Uterus (tissue), 2 donors: Measurements from ENCODE around the gene TBC1D3H.
"Not testable (repeated sequence)": the region's sequence is repeated elsewhere in the genome, so short reads cannot be mapped to it uniquely, and the experiment has no call there.

Experiments used
- POLR2A ChIP-seq, 2 donors: fragments of 450-650 bp; IDR thresholded peaks; one replicate each; pipeline ENCODE4 v1.6.1; 2016; ENCODE audit warnings: antibody characterized with exemption in 2 of 2, mild to moderate bottlenecking in 1 of 2, moderate library complexity in 1 of 2
- TF ChIP-seq, protein P1 (sequence below), 4 experiments: fragments of 200-600 bp in 2 of 4; fragments of 450-650 bp in 2 of 4; sonication (generic) in 2 of 4; IDR thresholded peaks; one replicate each; pipeline ENCODE4 v1.5.1; 2016 to 2019; ENCODE audit warnings: antibody characterized with exemption in 4 of 4, mild to moderate bottlenecking in 2 of 4, moderate library complexity in 1 of 4

DNA sequence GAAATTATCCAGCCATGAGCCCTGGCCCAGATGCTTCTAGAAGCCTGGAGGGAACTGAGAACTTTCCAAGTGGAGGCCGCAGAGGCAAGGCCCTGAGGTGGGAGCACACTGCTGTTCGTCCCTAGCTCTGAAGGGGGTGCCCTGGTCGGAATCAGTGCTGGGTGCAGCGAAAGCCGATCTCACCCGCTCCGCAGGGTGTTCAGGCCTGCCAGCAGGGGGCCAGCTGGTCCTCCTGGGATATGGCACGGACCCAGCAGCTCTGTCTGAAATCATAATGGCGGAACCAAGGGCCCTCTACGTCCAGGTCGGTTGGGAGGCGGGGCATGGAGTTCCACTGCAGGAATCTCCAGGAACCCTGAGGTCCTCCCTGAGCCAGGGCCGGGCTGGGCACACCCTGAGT lies 40.7 kb upstream of the TBC1D3H start:
- TF ChIP-seq, protein P1, sequence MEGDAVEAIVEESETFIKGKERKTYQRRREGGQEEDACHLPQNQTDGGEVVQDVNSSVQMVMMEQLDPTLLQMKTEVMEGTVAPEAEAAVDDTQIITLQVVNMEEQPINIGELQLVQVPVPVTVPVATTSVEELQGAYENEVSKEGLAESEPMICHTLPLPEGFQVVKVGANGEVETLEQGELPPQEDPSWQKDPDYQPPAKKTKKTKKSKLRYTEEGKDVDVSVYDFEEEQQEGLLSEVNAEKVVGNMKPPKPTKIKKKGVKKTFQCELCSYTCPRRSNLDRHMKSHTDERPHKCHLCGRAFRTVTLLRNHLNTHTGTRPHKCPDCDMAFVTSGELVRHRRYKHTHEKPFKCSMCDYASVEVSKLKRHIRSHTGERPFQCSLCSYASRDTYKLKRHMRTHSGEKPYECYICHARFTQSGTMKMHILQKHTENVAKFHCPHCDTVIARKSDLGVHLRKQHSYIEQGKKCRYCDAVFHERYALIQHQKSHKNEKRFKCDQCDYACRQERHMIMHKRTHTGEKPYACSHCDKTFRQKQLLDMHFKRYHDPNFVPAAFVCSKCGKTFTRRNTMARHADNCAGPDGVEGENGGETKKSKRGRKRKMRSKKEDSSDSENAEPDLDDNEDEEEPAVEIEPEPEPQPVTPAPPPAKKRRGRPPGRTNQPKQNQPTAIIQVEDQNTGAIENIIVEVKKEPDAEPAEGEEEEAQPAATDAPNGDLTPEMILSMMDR (IDR thresholded peaks at IDR 0.05) = not testable (repeated sequence)
- TF ChIP-seq POLR2A (IDR thresholded peaks at IDR 0.05) = not testable (repeated sequence)
